ENCODE measurements around the gene AJAP1. TPM values are rescaled to one million over a fixed set of nuclear protein-coding genes. Genes with fewer than 3 reads are reported as not detected.

The AJAP1 gene
- polyA plus RNA-seq, 1 of the 3 experiments (the other 2 are of a cell fraction), result not detected

GRCh38 chr1:4648657-4649056, 5.8 kb upstream of the AJAP1 start:
- Histone ChIP-seq H3K9ac (no peak overlapping the region), H3K79me2 (ENCODE audit: insufficient read depth) (no peaks in the 10 kb centered on the region), H3K36me3 (replicated peaks in 1 of 2; ENCODE audit: control insufficient read depth in 1 of 2, insufficient read depth in 2 of 2, low read length in 1 of 2) (no peaks in the 10 kb centered on the region), H3K4me1 (ENCODE audit: control insufficient read depth in 1 of 2, insufficient read depth in 2 of 2, low read depth in 1 of 2, low read length in 1 of 2) (no peaks in the 10 kb centered on the region; a peak in 1 of 4 replicates), H3K27ac (ENCODE audit: low read depth in 2 of 2, low read length in 1 of 2) (no peak overlapping the region), H4K20me1 (ENCODE audit: insufficient read depth) (no peaks in the 10 kb centered on the region), H3K9me2 (no peaks in the 10 kb centered on the region), H3F3A (replicated peaks; ENCODE audit: insufficient read depth) (no peaks in the 10 kb centered on the region), H3K9me3 (no peaks in the 10 kb centered on the region), H2AFZ (ENCODE audit: low read depth) (no peak overlapping the region), H3K4me2 (no peak overlapping the region), H3K27me3 (ENCODE audit: insufficient read depth) (no peaks in the 10 kb centered on the region), H3K4me3 (ENCODE audit: low read depth in 2 of 2, low read length in 1 of 2) (no peak overlapping the region)
- ChIA-PET POLR2A (no interaction called here), CTCF (interaction anchor here (1.0 to 1.3 kb wide), 2 partner anchors 8 to 155 kb away, joined by 3 read pairs; no protein-coding TSS in a partner anchor)
- TF ChIP-seq TEAD4 (IDR thresholded peaks at IDR 0.05; ENCODE audit: borderline replicate concordance, insufficient read depth), result no peak
- no peak for DNase-seq
- WGBS (ENCODE audit: low lambda C conversion rate), result 50% methylated on average over 1 of the region's 2 CpGs

GRCh38 chr1:4650481-4650880, 3.9 kb upstream of the AJAP1 start:
- no peaks in the 10 kb centered on the region for H4K20me1 ChIP-seq (ENCODE audit: insufficient read depth)
- no peak for DNase-seq
- POLR2A ChIA-PET, result no interaction called here
- H3K36me3 ChIP-seq (replicated peaks in 1 of 2; ENCODE audit: control insufficient read depth in 1 of 2, insufficient read depth in 2 of 2, low read length in 1 of 2), result no peaks in the 10 kb centered on the region
- no peak overlapping the region for H3K27ac ChIP-seq (ENCODE audit: low read depth in 2 of 2, low read length in 1 of 2)
- H3K79me2 ChIP-seq (ENCODE audit: insufficient read depth), result no peaks in the 10 kb centered on the region
- no peak overlapping the region for H3K4me2 ChIP-seq
- H3K27me3 ChIP-seq (ENCODE audit: insufficient read depth), result no peaks in the 10 kb centered on the region
- no peak overlapping the region for H2AFZ ChIP-seq (ENCODE audit: low read depth)
- no peaks in the 10 kb centered on the region for H3K9me3 ChIP-seq
- H3K4me3 ChIP-seq (ENCODE audit: low read depth in 2 of 2, low read length in 1 of 2), result no peak overlapping the region
- no peaks in the 10 kb centered on the region; a peak in 1 of 4 replicates for H3K4me1 ChIP-seq (ENCODE audit: control insufficient read depth in 1 of 2, insufficient read depth in 2 of 2, low read depth in 1 of 2, low read length in 1 of 2)
- H3K9ac ChIP-seq, result no peak overlapping the region
- H3K9me2 ChIP-seq, result no peaks in the 10 kb centered on the region
- no peak for TF ChIP-seq FOXM1 (IDR thresholded peaks at IDR 0.05; ENCODE audit: low read depth)
- no peak for TF ChIP-seq RCOR1 (IDR thresholded peaks at IDR 0.05; ENCODE audit: low read length)
- TF ChIP-seq MEF2A (IDR thresholded peaks at IDR 0.05; ENCODE audit: borderline replicate concordance, low read depth), result no peak
- no peak for TF ChIP-seq NRF1 (IDR thresholded peaks at IDR 0.05; ENCODE audit: low read depth, low read length)
- TF ChIP-seq JUND (IDR thresholded peaks at IDR 0.05), result no peak
- no peak for TF ChIP-seq GATA2 (CRISPR knock-in tag; IDR thresholded peaks at IDR 0.05)
- no peak for TF ChIP-seq EZH2phosphoT487 (IDR thresholded peaks at IDR 0.05; ENCODE audit: borderline replicate concordance, low read depth)
- TF ChIP-seq CHD2 (IDR thresholded peaks at IDR 0.05; ENCODE audit: low read length, partially characterized antibody), result no peak
- TF ChIP-seq IRF3 (IDR thresholded peaks at IDR 0.05; ENCODE audit: low read depth, low read length), result no peak
- no peak for TF ChIP-seq REST (IDR thresholded peaks at IDR 0.05; ENCODE audit: low read depth, low read length)
- TF ChIP-seq USF1 (IDR thresholded peaks at IDR 0.05; ENCODE audit: borderline replicate concordance, low read depth), result no peak
- no peak for TF ChIP-seq POLR2AphosphoS5 (IDR thresholded peaks at IDR 0.05; ENCODE audit: low read depth, low read length)
- no peak for TF ChIP-seq TCF12 (IDR thresholded peaks at IDR 0.05)
- TF ChIP-seq TEAD4 (IDR thresholded peaks at IDR 0.05; ENCODE audit: borderline replicate concordance, insufficient read depth), result no peak
- TF ChIP-seq USF2 (IDR thresholded peaks at IDR 0.05; ENCODE audit: borderline replicate concordance, low read depth, low read length), result no peak
- TF ChIP-seq ELF1 (IDR thresholded peaks at IDR 0.05), result no peak
- CTCF ChIA-PET, result interaction anchor here (1.1 kb wide), 1 partner anchor 739 kb away, joined by 4 read pairs; no protein-coding TSS in a partner anchor
- H3F3A ChIP-seq (replicated peaks; ENCODE audit: insufficient read depth), result no peaks in the 10 kb centered on the region
- 32% methylated on average over 5 of the region's 8 CpGs for WGBS (ENCODE audit: low lambda C conversion rate)

Measured in SK-N-SH (cell line).